Kidney (tissue), 14 donors: Measurements from ENCODE around the gene TEAD3. TPM values are rescaled to one million over a fixed set of nuclear protein-coding genes. Genes with fewer than 3 reads are reported as not detected.

Experiments
- DNase-seq, 5 donors: peaks; one replicate each; pipeline ENCODE4 v3.0.0-alpha.2; 2013 to 2020
- FAIRE-seq: peaks from 2 replicates; lab custom pipeline; 2012; peaks lifted over from hg19 to GRCh38; lab: Jason Lieb, UNC
- H3K27ac ChIP-seq, 2 donors: one replicate each; pipeline ENCODE4 v1.7.0; 2013; ENCODE audit warnings: low read depth in 2 of 2, low read length in 2 of 2, inconsistent platforms in 1 of 2
- H3K27me3 ChIP-seq: one replicate; pipeline ENCODE4 v1.7.1; 2013; ENCODE audit warnings: low read length, inconsistent platforms; ENCODE audit not compliant: control insufficient read depth, insufficient read depth
- H3K36me3 ChIP-seq, 3 donors: one replicate each; pipeline versions ENCODE4 v1.7.0 to v1.7.1; 2013; ENCODE audit warnings: low read length in 3 of 3, control low read depth in 1 of 3, inconsistent platforms in 1 of 3; ENCODE audit not compliant: insufficient read depth in 3 of 3, control insufficient read depth in 2 of 3
- H3K4me1 ChIP-seq, 3 donors: one replicate each; pipeline versions ENCODE4 v1.7.0 to v1.7.1; 2013; ENCODE audit warnings: low read length in 3 of 3, inconsistent platforms in 1 of 3, low read depth in 1 of 3; ENCODE audit not compliant: control insufficient read depth in 2 of 3, insufficient read depth in 2 of 3
- H3K4me3 ChIP-seq, 3 donors: one replicate each; pipeline versions ENCODE4 v1.7.0 to v1.8.1; 2013; ENCODE audit warnings: low read length in 3 of 3, control low read depth in 1 of 3, inconsistent platforms in 1 of 3
- H3K9ac ChIP-seq, 3 donors: one replicate each; pipeline versions ENCODE4 v1.7.0 to v1.7.1; 2013; ENCODE audit warnings: low read length in 3 of 3, control low read depth in 1 of 3, inconsistent platforms in 1 of 3
- H3K9me3 ChIP-seq, 3 donors: one replicate each; pipeline versions ENCODE4 v1.7.0 to v1.7.1; 2013; ENCODE audit warnings: low read length in 3 of 3, control low read depth in 1 of 3, inconsistent platforms in 1 of 3; ENCODE audit not compliant: control insufficient read depth in 2 of 3, insufficient read depth in 1 of 3
- intact Hi-C: fragments of 100-400 bp; cut with DNase I; formaldehyde crosslinking; loops from one replicate; pipeline ENCODE4 v1.11.1; 2022
- polyA plus RNA-seq: library from polyadenylated mRNA; stranded (reverse); fragments of 350-450 nt; fragmentation: Illumina TruSeq; extraction: RNeasy Lipid Tissue Mini Kit (QIAGEN cat#74804); gene quantifications from one replicate; pipeline ENCODE4 v1.2.3, GENCODE V29; 2014; ENCODE audit warnings: low read depth, low replicate concordance; ENCODE audit not compliant: insufficient read depth
- total RNA-seq: library from RNA; stranded (reverse); fragmentation: NEBNext Ultra II Directional; extraction: Animal tissue kit (Norgen Biotek cat#: 25700); gene quantifications from one replicate; pipeline ENCODE4 v1.2.1, GENCODE V29; 2021
- TF ChIP-seq, protein P1 (sequence below): IDR thresholded peaks from 3 replicates; pipeline ENCODE4 v1.5.1; 2012; ENCODE audit warnings: mild to moderate bottlenecking, moderate library complexity, borderline replicate concordance; ENCODE audit not compliant: insufficient read depth; ENCODE audit errors: extremely low read depth
- donor health status: control.
- donor health status: control.
- donor health status: control.
- donor health status: control.
- donor health status: control.
- donor health status: DM: yes; HTN: yes; CAD: no.
- donor health status: Normal renal cell carcinoma (clear cell type).

TEAD3 gene
- total and polyA plus RNA-seq, 2 donors from 2014 or later: 11.3 to 18.0 TPM

DNA sequence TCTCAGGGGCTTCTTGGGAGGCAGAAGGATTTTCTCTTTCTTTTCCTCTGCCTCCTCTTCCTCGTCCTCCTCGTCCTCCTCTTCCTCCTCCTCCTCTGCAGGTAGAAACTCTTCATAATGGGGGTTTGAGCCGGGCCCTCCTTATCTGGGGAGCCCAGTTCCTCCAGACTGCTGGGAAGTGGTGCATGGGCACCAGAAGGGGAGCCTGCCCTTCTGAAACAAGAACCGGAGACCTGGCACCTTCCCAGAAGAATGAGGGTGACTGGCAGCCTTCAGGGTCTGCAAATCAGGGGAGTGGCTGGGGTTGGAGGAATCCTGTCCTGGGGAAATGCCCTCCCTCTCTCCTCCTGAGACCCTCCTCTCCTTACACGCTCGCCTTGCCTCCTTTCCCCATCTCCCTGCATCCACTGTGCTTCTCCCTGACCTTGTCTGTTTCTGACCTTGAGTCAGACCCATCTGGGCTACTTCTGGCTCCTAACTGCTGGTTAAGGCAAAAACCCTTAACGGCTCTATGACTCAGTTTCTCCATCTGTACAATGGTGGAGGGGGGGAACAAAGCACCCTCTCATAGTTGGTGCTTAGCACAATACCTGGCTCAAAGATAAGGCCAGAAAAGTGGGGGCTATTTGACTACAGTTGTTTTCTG is 14.2 kb upstream of the TEAD3 start:
- Histone ChIP-seq H3K4me3 (no peak overlapping the region), H3K27ac (no peak overlapping the region), H3K9ac (no peak overlapping the region), H3K4me1 (no peaks in the 10 kb centered on the region), H3K27me3 (no peaks in the 10 kb centered on the region), H3K36me3 (no peaks in the 10 kb centered on the region), H3K9me3 (no peaks in the 10 kb centered on the region)
- FAIRE-seq (no peak), DNase-seq (no peak)
- intact Hi-C loops: no loop called here
- TF ChIP-seq, protein P1, sequence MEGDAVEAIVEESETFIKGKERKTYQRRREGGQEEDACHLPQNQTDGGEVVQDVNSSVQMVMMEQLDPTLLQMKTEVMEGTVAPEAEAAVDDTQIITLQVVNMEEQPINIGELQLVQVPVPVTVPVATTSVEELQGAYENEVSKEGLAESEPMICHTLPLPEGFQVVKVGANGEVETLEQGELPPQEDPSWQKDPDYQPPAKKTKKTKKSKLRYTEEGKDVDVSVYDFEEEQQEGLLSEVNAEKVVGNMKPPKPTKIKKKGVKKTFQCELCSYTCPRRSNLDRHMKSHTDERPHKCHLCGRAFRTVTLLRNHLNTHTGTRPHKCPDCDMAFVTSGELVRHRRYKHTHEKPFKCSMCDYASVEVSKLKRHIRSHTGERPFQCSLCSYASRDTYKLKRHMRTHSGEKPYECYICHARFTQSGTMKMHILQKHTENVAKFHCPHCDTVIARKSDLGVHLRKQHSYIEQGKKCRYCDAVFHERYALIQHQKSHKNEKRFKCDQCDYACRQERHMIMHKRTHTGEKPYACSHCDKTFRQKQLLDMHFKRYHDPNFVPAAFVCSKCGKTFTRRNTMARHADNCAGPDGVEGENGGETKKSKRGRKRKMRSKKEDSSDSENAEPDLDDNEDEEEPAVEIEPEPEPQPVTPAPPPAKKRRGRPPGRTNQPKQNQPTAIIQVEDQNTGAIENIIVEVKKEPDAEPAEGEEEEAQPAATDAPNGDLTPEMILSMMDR: no peak

- FAIRE-seq: no peak
- no peaks in the 10 kb centered on the region for H3K27me3 ChIP-seq
- H3K36me3 ChIP-seq: no peaks in the 10 kb centered on the region
- H3K9ac ChIP-seq: no peak overlapping the region
- H3K9me3 ChIP-seq: no peaks in the 10 kb centered on the region
- TF ChIP-seq, protein P1: no peak
- H3K4me3 ChIP-seq: no peak overlapping the region
- no peak for DNase-seq
- no peaks in the 10 kb centered on the region for H3K4me1 ChIP-seq
- intact Hi-C loops: no loop called here
- H3K27ac ChIP-seq: no peak overlapping the region
Observed at GRCh38 chr6:35508542-35508941, 11.7 kb upstream of the TEAD3 start.

GRCh38 chr6:35508027-35508426 is 11.1 kb upstream of the TEAD3 start:
- Histone ChIP-seq H3K27ac (no peak overlapping the region), H3K9me3 (no peaks in the 10 kb centered on the region), H3K36me3 (no peaks in the 10 kb centered on the region), H3K4me3 (no peak overlapping the region), H3K4me1 (no peaks in the 10 kb centered on the region), H3K9ac (no peak overlapping the region), H3K27me3 (no peaks in the 10 kb centered on the region)
- intact Hi-C loops: no loop called here
- DNase-seq: no peak
- TF ChIP-seq, protein P1: no peak
- FAIRE-seq: no peak

GRCh38 chr6:35507221-35507620 is 10.3 kb upstream of the TEAD3 start:
- Histone ChIP-seq H3K9ac (no peak overlapping the region), H3K4me1 (no peaks in the 10 kb centered on the region), H3K36me3 (no peaks in the 10 kb centered on the region), H3K27me3 (no peaks in the 10 kb centered on the region), H3K4me3 (no peak overlapping the region), H3K9me3 (no peaks in the 10 kb centered on the region), H3K27ac (no peak overlapping the region)
- no peak for DNase-seq
- TF ChIP-seq, protein P1: no peak
- intact Hi-C loops: no loop called here
- no peak for FAIRE-seq
